WERI-Rb-1 (cell line): ENCODE results near the gene DUSP12.

Source experiments
- DNase-seq: peaks from one replicate; pipeline ENCODE4 v3.0.0-alpha.2; 2020
- H3K27ac ChIP-seq: fragments of 250-450 bp; sonication (Bioruptor Pico); 2 replicates; pipeline ENCODE4 v1.5.1; 2020; ENCODE audit warnings: mild to moderate bottlenecking, moderate library complexity
- H3K27me3 ChIP-seq: fragments of 250-450 bp; sonication (Bioruptor Pico); 2 replicates; pipeline ENCODE4 v1.5.1; 2021; ENCODE audit warnings: mild to moderate bottlenecking, low read depth, moderate library complexity; ENCODE audit not compliant: insufficient read depth, severe bottlenecking
- H3K36me3 ChIP-seq: fragments of 250-450 bp; sonication (Bioruptor Pico); 2 replicates; pipeline ENCODE4 v1.5.1; 2020; ENCODE audit warnings: mild to moderate bottlenecking, moderate library complexity
- H3K4me3 ChIP-seq: 2 replicates; pipeline ENCODE4 v1.5.1; 2011; ENCODE audit warnings: low read depth, mild to moderate bottlenecking, control low read depth, low read length
- H3K9me3 ChIP-seq: fragments of 250-450 bp; sonication (Bioruptor Pico); 2 replicates; pipeline ENCODE4 v1.5.1; 2021; ENCODE audit warnings: mild to moderate bottlenecking, moderate library complexity; ENCODE audit not compliant: severe bottlenecking
- CTCF ChIP-seq: IDR thresholded peaks from 2 replicates; pipeline ENCODE4 v1.5.1; 2011; ENCODE audit warnings: low read depth, mild to moderate bottlenecking, control low read depth, inconsistent platforms, low read length

DUSP12 gene

GRCh38 chr1:161782886-161783285, 33.3 kb downstream of the DUSP12 start:
- H3K36me3 ChIP-seq = peaks cover 67% of the 10 kb centered on the region

GRCh38 chr1:161784968-161785367, 35.4 kb downstream of the DUSP12 start:
- Histone ChIP-seq H3K4me3 (no peak overlapping the region), H3K27me3 (no peaks in the 10 kb centered on the region), H3K9me3 (no peaks in the 10 kb centered on the region), H3K36me3 (peaks cover 60% of the 10 kb centered on the region), H3K27ac (no peak overlapping the region)
- TF ChIP-seq CTCF = no peak
- no peak for DNase-seq

More at GRCh38 chr1:161782886-161783285, 33.3 kb downstream of the DUSP12 start:
- no peak for DNase-seq
- no peak overlapping the region for H3K4me3 ChIP-seq
- H3K9me3 ChIP-seq = no peaks in the 10 kb centered on the region
- no peak overlapping the region for H3K27ac ChIP-seq
- no peak for TF ChIP-seq CTCF
- no peaks in the 10 kb centered on the region for H3K27me3 ChIP-seq

GRCh38 chr1:161787355-161787754, 37.8 kb downstream of the DUSP12 start:
- no peak for DNase-seq
- no peaks in the 10 kb centered on the region for H3K27me3 ChIP-seq
- no peak overlapping the region for H3K27ac ChIP-seq
- no peaks in the 10 kb centered on the region for H3K9me3 ChIP-seq
- no peak overlapping the region for H3K4me3 ChIP-seq
- H3K36me3 ChIP-seq = peaks cover 54% of the 10 kb centered on the region
- TF ChIP-seq CTCF = 0 out of 2 replicates have a peak, but pooled peaks have one; percentile 11

GRCh38 chr1:161790587-161791317, 41.2 kb downstream of the DUSP12 start:
- no peaks in the 10 kb centered on the region for H3K27me3 ChIP-seq
- no peak for DNase-seq

GRCh38 chr1:161791904-161792655, 42.5 kb downstream of the DUSP12 start:
- no peak for DNase-seq
- Histone ChIP-seq H3K4me3 (no peak overlapping the region), H3K27me3 (no peaks in the 10 kb centered on the region), H3K36me3 (peaks cover 61% of the 10 kb centered on the region), H3K9me3 (no peaks in the 10 kb centered on the region), H3K27ac (no peak overlapping the region)
- no peak for TF ChIP-seq CTCF

More at GRCh38 chr1:161790587-161791317, 41.2 kb downstream of the DUSP12 start:
- H3K36me3 ChIP-seq = peaks cover 59% of the 10 kb centered on the region
- no peaks in the 10 kb centered on the region for H3K9me3 ChIP-seq
- H3K4me3 ChIP-seq = no peak overlapping the region
- H3K27ac ChIP-seq = no peak overlapping the region
- no peak for TF ChIP-seq CTCF
